B cell (primary cell): ENCODE results near the gene MAN1A1. TPM values are rescaled to one million over a fixed set of nuclear protein-coding genes. Genes with fewer than 3 reads are reported as not detected.

Experiments used
- ATAC-seq: fragments of 200-7000 bp; cut with Tn5 transposase; one replicate; pipeline ENCODE4 v1.10.0; 2021; ENCODE audit warnings: low read depth, mild to moderate bottlenecking, moderate number of reproducible peaks, moderate library complexity
- CTCF ChIA-PET: fragments of 350-600 bp; sonication (Branson Sonifier 250); formaldehyde crosslinking; loops from one replicate; lab custom pipeline; 2021; ENCODE audit warnings: antibody characterized with exemption, inconsistent platforms; lab: Charles Lee
- POLR2A ChIA-PET: fragments of 350-600 bp; sonication (Branson Sonifier 250); formaldehyde crosslinking; loops from one replicate; lab custom pipeline; 2021; ENCODE audit warnings: antibody characterized with exemption; lab: Charles Lee
- DNase-seq: peaks from one replicate; pipeline ENCODE4 v3.0.0; 2013
- H2AFZ ChIP-seq: 2 replicates; pipeline ENCODE4 v1.6.1; 2012; ENCODE audit warnings: mild to moderate bottlenecking, low read depth, low read length; ENCODE audit not compliant: insufficient read depth, poor library complexity, severe bottlenecking
- H3K27ac ChIP-seq, 2 donors: 1 replicate in 1 of 2; 2 replicates in 1 of 2; pipeline ENCODE4 v1.5.1; 2012 to 2013; ENCODE audit warnings: low read length in 2 of 2, mild to moderate bottlenecking in 2 of 2, moderate library complexity in 1 of 2
- H3K27me3 ChIP-seq, 4 experiments: fragments of 200-600 bp in 1 of 4; sonication (generic) in 1 of 4; replicated peaks in 1 of 4; 1 replicate in 2 of 4; 2 replicates in 2 of 4; pipeline versions ENCODE4 v1.6.1 to v1.7.0; 2013 to 2016; ENCODE audit warnings: low read length in 3 of 4, mild to moderate bottlenecking in 2 of 4, mixed read lengths in 1 of 4, moderate library complexity in 1 of 4; ENCODE audit not compliant: insufficient read depth in 4 of 4, control insufficient read depth in 3 of 4; ENCODE audit errors: control extremely low read depth in 1 of 4
- H3K36me3 ChIP-seq, 2 experiments: replicated peaks in 1 of 2; 1 replicate in 1 of 2; 2 replicates in 1 of 2; pipeline versions ENCODE4 v1.6.1 to v1.7.1; 2013; ENCODE audit warnings: low read length in 1 of 2; ENCODE audit not compliant: insufficient read depth in 2 of 2, control insufficient read depth in 1 of 2; ENCODE audit errors: control extremely low read depth in 1 of 2, extremely low read depth in 1 of 2
- H3K4me1 ChIP-seq, 2 donors: fragments of 200-600 bp in 1 of 2; sonication (generic) in 1 of 2; 1 replicate in 1 of 2; 2 replicates in 1 of 2; pipeline versions ENCODE4 v1.5.1 to v1.6.1; 2013 to 2017; ENCODE audit warnings: low read length in 2 of 2; ENCODE audit not compliant: control insufficient read depth in 2 of 2, insufficient read depth in 2 of 2
- H3K4me2 ChIP-seq: replicated peaks from 2 replicates; pipeline ENCODE3; 2012; ENCODE audit warnings: mild to moderate bottlenecking, low read depth, low read length; ENCODE audit not compliant: poor library complexity, severe bottlenecking
- H3K4me3 ChIP-seq, 5 experiments: fragments of 200-600 bp in 1 of 5; sonication (generic) in 1 of 5; 1 replicate in 3 of 5; 2 replicates in 2 of 5; pipeline versions ENCODE4 v1.5.1 to v1.7.0; 2011 to 2016; ENCODE audit warnings: low read length in 4 of 5, mild to moderate bottlenecking in 4 of 5, low read depth in 2 of 5, control low read depth in 1 of 5, moderate library complexity in 1 of 5; ENCODE audit not compliant: insufficient read depth in 1 of 5; ENCODE audit errors: control extremely low read depth in 1 of 5, extremely low read depth in 1 of 5
- H3K79me2 ChIP-seq: fragments of 200-600 bp; sonication (generic); one replicate; pipeline ENCODE4 v1.6.0; 2016; ENCODE audit warnings: low read length; ENCODE audit not compliant: control insufficient read depth, insufficient read depth
- H3K9ac ChIP-seq: fragments of 200-600 bp; sonication (generic); 2 replicates; pipeline ENCODE4 v1.6.1; 2017; ENCODE audit warnings: mild to moderate bottlenecking, low read length, moderate library complexity
- H3K9me3 ChIP-seq, 3 donors: one replicate each; pipeline versions ENCODE4 v1.6.1 to v1.7.1; 2013; ENCODE audit warnings: low read length in 2 of 3; ENCODE audit not compliant: control insufficient read depth in 2 of 3, insufficient read depth in 1 of 3; ENCODE audit errors: control extremely low read depth in 1 of 3
- H4K20me1 ChIP-seq: 2 replicates; pipeline ENCODE4 v1.6.0; 2012; ENCODE audit warnings: mild to moderate bottlenecking, low read length; ENCODE audit not compliant: insufficient read depth, control insufficient read depth, poor library complexity, severe bottlenecking
- H3K27ac Mint-ChIP-seq: one replicate; pipeline ENCODE4 v1.8.0; 2021; ENCODE audit warnings: mixed read lengths
- H3K27me3 Mint-ChIP-seq: one replicate; pipeline ENCODE4 v1.8.0; 2021; ENCODE audit warnings: mixed read lengths
- H3K4me1 Mint-ChIP-seq: one replicate; pipeline ENCODE4 v1.8.0; 2021; ENCODE audit warnings: mixed read lengths
- H3K4me3 Mint-ChIP-seq: one replicate; pipeline ENCODE4 v1.8.0; 2021; ENCODE audit warnings: mixed read lengths
- H3K9me3 Mint-ChIP-seq: one replicate; pipeline ENCODE4 v1.8.0; 2022; ENCODE audit warnings: mixed read lengths; ENCODE audit not compliant: insufficient read depth
- CTCF ChIP-seq: fragments of 200-600 bp; IDR thresholded peaks from one replicate; pipeline ENCODE4 v1.8.0; 2022; ENCODE audit warnings: antibody characterized with exemption, mild to moderate bottlenecking
- EZH2 ChIP-seq: IDR thresholded peaks from 2 replicates; pipeline ENCODE4 v1.6.1; 2012; ENCODE audit warnings: borderline replicate concordance, low read depth, mild to moderate bottlenecking, moderate library complexity, low read length; ENCODE audit not compliant: insufficient read depth, poor library complexity, severe bottlenecking
- WGBS: methylation state at CpG from one replicate; pipeline ENCODE4 v1.1.5; 2013; ENCODE audit warnings: missing lambda C conversion rate; ENCODE audit not compliant: insufficient coverage; 5-methylcytosine and 5-hydroxymethylcytosine counted together
- intact Hi-C: fragments of 100-400 bp; cut with micrococcal nuclease; formaldehyde crosslinking; loops from one replicate; pipeline ENCODE4 v1.10.0; 2022
- polyA minus RNA-seq: library from RNA; depleted of rRNA, polyadenylated mRNA; stranded (reverse); fragments of >200 nt; gene quantifications from 2 replicates; pipeline ENCODE4 v1.2.3, GENCODE V29; 2012
- polyA plus RNA-seq: library from polyadenylated mRNA; depleted of rRNA; stranded (reverse); fragments of >200 nt; gene quantifications from 2 replicates; pipeline ENCODE4 v1.2.3, GENCODE V29; 2012
- total RNA-seq, 2 donors: library from RNA; stranded (reverse); fragments of 120-200 nt in 1 of 2; gene quantifications; 1 replicate in 1 of 2; 2 replicates in 1 of 2; pipeline versions ENCODE4 v1.2.3 to v1.2.4, GENCODE V29; 2013 to 2022

Gene MAN1A1
- 31.5 and 31.7 TPM in 2 replicates for total RNA-seq
- 32.6 TPM for total RNA-seq (2013)
- 5.1 and 11.1 TPM in 2 replicates for polyA plus RNA-seq
- polyA minus RNA-seq: 25.5 and 43.1 TPM in 2 replicates

- Histone ChIP-seq H3K79me2 (peaks cover 87% of the 10 kb centered on the region), H2AFZ (peak within 1 kb of the TSS; percentile 84), H3K27me3 (no peaks in the 10 kb centered on the region), H3K9me3 (no peaks in the 10 kb centered on the region), H3K4me1 (peaks cover 36 to 59% of the 10 kb centered on the region in 2 donors), H3K27ac (peak within 1 kb of the TSS; percentile 85 to 94), H4K20me1 (no peaks in the 10 kb centered on the region), H3K9ac (peak within 1 kb of the TSS; percentile 94), H3K4me2 (peak within 1 kb of the TSS; percentile 92), H3K36me3 (no peaks in the 10 kb centered on the region), H3K4me3 (peak within 1 kb of the TSS; percentile 73 to 95 (median 88))
- ATAC-seq: peak; percentile 83
- peak within 1 kb of the TSS; percentile 80 for H3K27ac Mint-ChIP-seq
- H3K4me1 Mint-ChIP-seq: peaks cover 56% of the 10 kb centered on the region
- peak within 1 kb of the TSS; percentile 90 for H3K4me3 Mint-ChIP-seq
- CTCF ChIA-PET: interaction anchor here (1.7 to 2.3 kb wide), 2 partner anchors 15 to 629 kb away, joined by 13 to 23 read pairs; no protein-coding TSS in a partner anchor
- TF ChIP-seq EZH2: no peak
- TF ChIP-seq CTCF: no peak
- peak; percentile 94 for DNase-seq
- H3K9me3 Mint-ChIP-seq: no peaks in the 10 kb centered on the region
- POLR2A ChIA-PET: no interaction called here
- H3K27me3 Mint-ChIP-seq: no peaks in the 10 kb centered on the region
- intact Hi-C loops: loop anchor here (2.0 to 5.0 kb wide), 9 partner anchors 43 to 1985 kb away; partner anchors contain the start of genes ASF1A, CEP85L, GOPC and MCM9
- under 1% methylated on average over 103 of the region's 103 CpGs for WGBS
Measured at GRCh38 chr6:119349361-119350201, at the start of gene MAN1A1. TSS of gene MAN1A1 (minus strand) at chr6:119349761. CDS start at chr6:119349065, 696 bp downstream.

- intact Hi-C loops: no loop called here
- H2AFZ ChIP-seq: no peak overlapping the region
- no peaks in the 10 kb centered on the region for H3K36me3 ChIP-seq
- Mint-ChIP-seq H3K27ac (no peak overlapping the region), H3K4me3 (no peak overlapping the region), H3K4me1 (peaks cover 21% of the 10 kb centered on the region), H3K27me3 (peaks cover 17% of the 10 kb centered on the region), H3K9me3 (no peaks in the 10 kb centered on the region)
- peaks cover 0 to 44% (median 9%) of the 10 kb centered on the region in 4 experiments for H3K27me3 ChIP-seq
- no peaks in the 10 kb centered on the region for H3K79me2 ChIP-seq
- peaks cover 2 to 17% (median 9%) of the 10 kb centered on the region in 3 donors for H3K9me3 ChIP-seq
- H3K4me3 ChIP-seq: no peak overlapping the region
- TF ChIP-seq CTCF (no peak), EZH2 (no peak)
- no peak overlapping the region for H3K9ac ChIP-seq
- 29% methylated on average over 1 of the region's 2 CpGs for WGBS
- CTCF ChIA-PET: no interaction called here
- POLR2A ChIA-PET: no interaction called here
- H3K27ac ChIP-seq: no peak overlapping the region
- DNase-seq: peak; percentile 65
- ATAC-seq: peak; percentile 73
- H3K4me2 ChIP-seq: no peak overlapping the region
- no peaks in the 10 kb centered on the region for H4K20me1 ChIP-seq
- H3K4me1 ChIP-seq: peaks cover 16 to 22% of the 10 kb centered on the region in 2 donors
Measured at GRCh38 chr6:119395192-119395591, 45.6 kb upstream of the MAN1A1 start.
